HG02885 (cell line): ENCODE data around the gene MAST1.
"Not testable (repeated sequence)": the region's sequence is repeated elsewhere in the genome, so short reads cannot be mapped to it uniquely, and the experiment has no call there.

ENCODE experiments used
- ATAC-seq: cut with Tn5 transposase; IDR thresholded peaks from one replicate; pipeline ENCODE4 v1.9.1; 2021; ENCODE audit warnings: mild to moderate bottlenecking; ENCODE audit not compliant: unreplicated experiment, poor library complexity

Gene MAST1

GRCh38 chr19:12838886-12839756 lies 806 bp downstream of the MAST1 start:
- ATAC-seq, result no peak

- no peak for ATAC-seq
These were observed 2.1 kb downstream of the MAST1 start for GRCh38 chr19:12840091-12841079.

- ATAC-seq, result no peak
These were observed 2.8 kb downstream of the MAST1 start for GRCh38 chr19:12841094-12841493.

GRCh38 chr19:12842511-12842910 lies 4.2 kb downstream of the MAST1 start:
- ATAC-seq, result no peak

GRCh38 chr19:12843328-12843727 lies 5.0 kb downstream of the MAST1 start:
- ATAC-seq, result no peak

- no peak for ATAC-seq
These were observed 5.9 kb downstream of the MAST1 start for GRCh38 chr19:12843999-12844732.

GRCh38 chr19:12846613-12847012 lies 8.3 kb downstream of the MAST1 start:
- ATAC-seq, result not testable (repeated sequence)

- peak; percentile 69 for ATAC-seq
These were observed 9.1 kb downstream of the MAST1 start for GRCh38 chr19:12847159-12848139.

GRCh38 chr19:12856653-12857052 lies 18.3 kb downstream of the MAST1 start:
- no peak for ATAC-seq

- no peak for ATAC-seq
These were observed 20.0 kb downstream of the MAST1 start for GRCh38 chr19:12858041-12858928.

GRCh38 chr19:12859546-12859945 lies 21.2 kb downstream of the MAST1 start:
- no peak for ATAC-seq

- no peak for ATAC-seq
These were observed 25.8 kb downstream of the MAST1 start for GRCh38 chr19:12864143-12864542.

- ATAC-seq, result no peak
These were observed 26.7 kb downstream of the MAST1 start for GRCh38 chr19:12864721-12865715.

- ATAC-seq, result no peak
These were observed 27.6 kb downstream of the MAST1 start for GRCh38 chr19:12865746-12866415.

GRCh38 chr19:12866416-12867119 lies 28.3 kb downstream of the MAST1 start:
- ATAC-seq, result no peak
